ENCODE results near the gene KSR2.
"Not testable (repeated sequence)": the region's sequence is repeated elsewhere in the genome, so short reads cannot be mapped to it uniquely, and the experiment has no call there.

The KSR2 gene

GRCh38 chr12:118013283-118013682 lies 44.5 kb upstream of the KSR2 start:
- H3K4me3 ChIP-seq (ENCODE audit: low read depth in 1 of 2, low read length in 1 of 2), result no peak overlapping the region
- no peaks in the 10 kb centered on the region for H3K36me3 ChIP-seq
- peaks cover 11 to 14% of the 10 kb centered on the region in 2 experiments for H3K4me1 ChIP-seq (ENCODE audit: control insufficient read depth in 1 of 2, insufficient read depth in 1 of 2, low read depth in 1 of 2, low read length in 1 of 2)
- no peak overlapping the region for H3K27ac ChIP-seq
- no peaks in the 10 kb centered on the region for H3K9me3 ChIP-seq
- peaks cover 18% of the 10 kb centered on the region for H3K27me3 ChIP-seq
- no peak for TF ChIP-seq CTCF (IDR thresholded peaks at IDR 0.05)

- TF ChIP-seq CTCF (IDR thresholded peaks at IDR 0.05), result no peak
- Histone ChIP-seq H3K4me3 (ENCODE audit: low read depth in 1 of 2, low read length in 1 of 2) (no peak overlapping the region), H3K4me1 (ENCODE audit: control insufficient read depth in 1 of 2, insufficient read depth in 1 of 2, low read depth in 1 of 2, low read length in 1 of 2) (peaks cover 6 to 9% of the 10 kb centered on the region in 2 experiments), H3K9me3 (no peaks in the 10 kb centered on the region), H3K27ac (no peak overlapping the region), H3K36me3 (no peaks in the 10 kb centered on the region), H3K27me3 (peaks cover 29% of the 10 kb centered on the region)
Measured at GRCh38 chr12:118011961-118012360, 43.2 kb upstream of the KSR2 start.

GRCh38 chr12:118011377-118011776 lies 42.6 kb upstream of the KSR2 start:
- no peak for TF ChIP-seq CTCF (IDR thresholded peaks at IDR 0.05)
- no peaks in the 10 kb centered on the region for H3K36me3 ChIP-seq
- peaks cover 29% of the 10 kb centered on the region for H3K27me3 ChIP-seq
- no peak overlapping the region for H3K27ac ChIP-seq
- no peaks in the 10 kb centered on the region for H3K9me3 ChIP-seq
- H3K4me3 ChIP-seq (ENCODE audit: low read depth in 1 of 2, low read length in 1 of 2), result no peak overlapping the region
- peaks cover 2 to 5% of the 10 kb centered on the region in 2 experiments for H3K4me1 ChIP-seq (ENCODE audit: control insufficient read depth in 1 of 2, insufficient read depth in 1 of 2, low read depth in 1 of 2, low read length in 1 of 2)

GRCh38 chr12:118010903-118011302 lies 42.1 kb upstream of the KSR2 start:
- H3K9me3 ChIP-seq, result no peaks in the 10 kb centered on the region
- H3K4me3 ChIP-seq (ENCODE audit: low read depth in 1 of 2, low read length in 1 of 2), result no peak overlapping the region
- no peak for TF ChIP-seq CTCF (IDR thresholded peaks at IDR 0.05)
- H3K27ac ChIP-seq, result no peak overlapping the region
- H3K4me1 ChIP-seq (ENCODE audit: control insufficient read depth in 1 of 2, insufficient read depth in 1 of 2, low read depth in 1 of 2, low read length in 1 of 2), result peaks cover 0 to under 1% of the 10 kb centered on the region in 2 experiments
- H3K27me3 ChIP-seq, result peaks cover 29% of the 10 kb centered on the region
- no peaks in the 10 kb centered on the region for H3K36me3 ChIP-seq

GRCh38 chr12:117999806-118000205 lies 31.0 kb upstream of the KSR2 start:
- peaks cover 12% of the 10 kb centered on the region for H3K27me3 ChIP-seq
- H3K4me3 ChIP-seq (ENCODE audit: low read depth in 1 of 2, low read length in 1 of 2); H3K36me3 ChIP-seq; H3K4me1 ChIP-seq (ENCODE audit: control insufficient read depth in 1 of 2, insufficient read depth in 1 of 2, low read depth in 1 of 2, low read length in 1 of 2); H3K9me3 ChIP-seq; H3K27ac ChIP-seq: not testable (repeated sequence)

- Histone ChIP-seq H3K4me1 (ENCODE audit: control insufficient read depth in 1 of 2, insufficient read depth in 1 of 2, low read depth in 1 of 2, low read length in 1 of 2) (no peaks in the 10 kb centered on the region), H3K36me3 (no peaks in the 10 kb centered on the region), H3K4me3 (ENCODE audit: low read depth in 1 of 2, low read length in 1 of 2) (no peak overlapping the region), H3K27me3 (peaks cover under 1% of the 10 kb centered on the region), H3K9me3 (no peaks in the 10 kb centered on the region), H3K27ac (no peak overlapping the region)
- TF ChIP-seq CTCF (IDR thresholded peaks at IDR 0.05), result no peak
Measured at GRCh38 chr12:117998719-117999118, 29.9 kb upstream of the KSR2 start.

Data from neutrophil (primary cell).